Fibroblast of lung (primary cell): Measurements from ENCODE around the gene FLNB. TPM values are rescaled to one million over a fixed set of nuclear protein-coding genes. Genes with fewer than 3 reads are reported as not detected.

Experiments used
- DNase-seq, 2 donors: peaks; one replicate each; pipeline versions ENCODE4 v3.0.0 to v3.0.0-alpha.2; 2010; ENCODE audit warnings: low read depth in 2 of 2
- H2AFZ ChIP-seq: 2 replicates; pipeline ENCODE4 v1.5.1; 2012; ENCODE audit warnings: low read length, control low read depth, inconsistent platforms
- H3K27ac ChIP-seq: 2 replicates; pipeline ENCODE4 v1.5.1; 2011; ENCODE audit warnings: low read length, control low read depth; ENCODE audit not compliant: insufficient read depth
- H3K27me3 ChIP-seq: 2 replicates; pipeline ENCODE4 v1.5.1; 2011; ENCODE audit warnings: mild to moderate bottlenecking, low read length; ENCODE audit not compliant: control insufficient read depth, insufficient read depth
- H3K36me3 ChIP-seq: 2 replicates; pipeline ENCODE4 v1.5.1; 2011; ENCODE audit warnings: low read length; ENCODE audit not compliant: control insufficient read depth, insufficient read depth
- H3K4me1 ChIP-seq: 2 replicates; pipeline ENCODE4 v1.5.1; 2011; ENCODE audit warnings: low read length; ENCODE audit not compliant: control insufficient read depth, insufficient read depth; ENCODE audit errors: extremely low read depth
- H3K4me2 ChIP-seq: 2 replicates; pipeline ENCODE4 v1.5.1; 2011; ENCODE audit warnings: low read length, control low read depth; ENCODE audit not compliant: insufficient read depth; ENCODE audit errors: extremely low read depth
- H3K4me3 ChIP-seq, 4 experiments: fragments of 200-600 bp in 1 of 4; sonication (generic) in 1 of 4; replicated peaks in 1 of 4; 2 replicates each; pipeline ENCODE4 v1.5.1; 2011 to 2016; ENCODE audit warnings: low read length in 4 of 4, low read depth in 3 of 4, mild to moderate bottlenecking in 3 of 4, control low read depth in 2 of 4, inconsistent platforms in 1 of 4, mixed read lengths in 1 of 4; ENCODE audit not compliant: insufficient read depth in 1 of 4; ENCODE audit errors: control extremely low read depth in 1 of 4
- H3K79me2 ChIP-seq: 2 replicates; pipeline ENCODE4 v1.5.1; 2012; ENCODE audit warnings: mild to moderate bottlenecking, low read length, inconsistent platforms; ENCODE audit not compliant: control insufficient read depth, insufficient read depth
- H3K9ac ChIP-seq: 2 replicates; pipeline ENCODE4 v1.5.1; 2011; ENCODE audit warnings: mild to moderate bottlenecking, low read length, control low read depth; ENCODE audit not compliant: insufficient read depth
- H3K9me3 ChIP-seq: 2 replicates; pipeline ENCODE4 v1.5.1; 2012; ENCODE audit warnings: low read depth, low read length; ENCODE audit not compliant: control insufficient read depth, insufficient read depth
- H4K20me1 ChIP-seq: 2 replicates; pipeline ENCODE4 v1.5.1; 2011; ENCODE audit warnings: low read length; ENCODE audit not compliant: control insufficient read depth, insufficient read depth; ENCODE audit errors: extremely low read depth
- EZH2 ChIP-seq: IDR thresholded peaks from 2 replicates; pipeline ENCODE4 v1.5.1; 2012; ENCODE audit warnings: low read length, control low read depth, mild to moderate bottlenecking; ENCODE audit errors: missing control alignments
- polyA plus RNA-seq, 2 donors: library from polyadenylated mRNA; depleted of rRNA in 1 of 2; stranded (reverse) in 1 of 2; unstranded in 1 of 2; fragments of >200 nt; gene quantifications; 2 replicates each; pipeline ENCODE4 v1.2.1, GENCODE V29; 2011 to 2012; ENCODE audit warnings: missing spikeins in 1 of 2
- total RNA-seq: library from RNA; depleted of rRNA; stranded (reverse); fragments of >200 nt; gene quantifications from 2 replicates; pipeline ENCODE4 v1.2.1, GENCODE V29; 2014
- TF ChIP-seq, protein P1 (sequence below), 2 donors: IDR thresholded peaks in 1 of 2; conservative IDR thresholded peaks in 1 of 2; 1 replicate in 1 of 2; 2 replicates in 1 of 2; pipeline ENCODE4 v1.5.1; 2011 to 2012; ENCODE audit warnings: low read length in 2 of 2, control low read depth in 1 of 2, inconsistent platforms in 1 of 2, low read depth in 1 of 2, mild to moderate bottlenecking in 1 of 2

Gene FLNB
- total and polyA plus RNA-seq, 2 donors (not counting 1 experiment from before 2014, with no cell fraction given) = 81.7 to 105 TPM

DNA sequence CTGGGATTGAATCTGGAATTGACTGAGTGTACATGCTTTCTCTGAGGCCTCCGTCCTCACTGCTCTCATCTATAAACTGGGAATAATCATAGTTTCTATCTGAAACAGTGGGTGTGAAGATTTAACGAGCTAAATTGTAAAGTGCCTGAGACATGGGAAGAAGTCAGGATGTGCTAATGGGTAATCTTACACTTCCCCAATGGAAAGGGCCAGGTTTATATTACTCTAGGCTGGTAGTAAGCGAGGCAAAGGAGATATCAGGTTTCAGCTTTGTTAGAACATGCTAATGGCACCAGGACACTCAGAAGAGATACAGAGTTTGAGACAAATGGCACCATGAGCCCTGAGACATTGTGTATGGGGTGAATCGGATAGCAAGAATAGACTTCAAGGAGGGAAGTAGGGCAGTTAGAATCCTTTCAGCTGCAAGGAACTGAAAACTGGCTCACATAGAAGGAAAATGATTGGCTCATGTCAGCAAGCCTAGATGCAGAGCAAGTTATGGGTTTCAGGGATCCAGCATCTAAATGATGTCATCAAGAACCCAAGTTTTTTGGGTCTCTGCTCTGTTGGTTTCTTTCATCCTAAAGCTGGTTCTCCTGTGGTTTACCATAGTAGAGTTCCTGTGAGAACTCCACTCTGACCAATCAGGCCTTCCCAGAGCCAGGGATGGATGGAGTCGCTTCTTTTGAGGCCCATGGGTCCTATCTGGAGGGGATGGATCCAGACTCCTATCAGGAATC, 21.8 kb downstream of the FLNB start:
- Histone ChIP-seq H3K27ac (no peak overlapping the region), H2AFZ (no peak overlapping the region), H3K36me3 (no peaks in the 10 kb centered on the region), H4K20me1 (no peaks in the 10 kb centered on the region), H3K9ac (no peak overlapping the region), H3K79me2 (peaks cover 62% of the 10 kb centered on the region), H3K4me1 (peaks cover 3% of the 10 kb centered on the region), H3K9me3 (no peaks in the 10 kb centered on the region), H3K27me3 (no peaks in the 10 kb centered on the region), H3K4me2 (no peak overlapping the region), H3K4me3 (no peak overlapping the region)
- no peak for DNase-seq
- TF ChIP-seq EZH2 = no peak
- TF ChIP-seq, protein P1, sequence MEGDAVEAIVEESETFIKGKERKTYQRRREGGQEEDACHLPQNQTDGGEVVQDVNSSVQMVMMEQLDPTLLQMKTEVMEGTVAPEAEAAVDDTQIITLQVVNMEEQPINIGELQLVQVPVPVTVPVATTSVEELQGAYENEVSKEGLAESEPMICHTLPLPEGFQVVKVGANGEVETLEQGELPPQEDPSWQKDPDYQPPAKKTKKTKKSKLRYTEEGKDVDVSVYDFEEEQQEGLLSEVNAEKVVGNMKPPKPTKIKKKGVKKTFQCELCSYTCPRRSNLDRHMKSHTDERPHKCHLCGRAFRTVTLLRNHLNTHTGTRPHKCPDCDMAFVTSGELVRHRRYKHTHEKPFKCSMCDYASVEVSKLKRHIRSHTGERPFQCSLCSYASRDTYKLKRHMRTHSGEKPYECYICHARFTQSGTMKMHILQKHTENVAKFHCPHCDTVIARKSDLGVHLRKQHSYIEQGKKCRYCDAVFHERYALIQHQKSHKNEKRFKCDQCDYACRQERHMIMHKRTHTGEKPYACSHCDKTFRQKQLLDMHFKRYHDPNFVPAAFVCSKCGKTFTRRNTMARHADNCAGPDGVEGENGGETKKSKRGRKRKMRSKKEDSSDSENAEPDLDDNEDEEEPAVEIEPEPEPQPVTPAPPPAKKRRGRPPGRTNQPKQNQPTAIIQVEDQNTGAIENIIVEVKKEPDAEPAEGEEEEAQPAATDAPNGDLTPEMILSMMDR (conservative IDR thresholded peaks at IDR 0.05 in 1 of 2, IDR thresholded peaks at IDR 0.05 in 1 of 2; ENCODE audit: low read depth in 1 of 2, low read length in 2 of 2) = no peak

DNA sequence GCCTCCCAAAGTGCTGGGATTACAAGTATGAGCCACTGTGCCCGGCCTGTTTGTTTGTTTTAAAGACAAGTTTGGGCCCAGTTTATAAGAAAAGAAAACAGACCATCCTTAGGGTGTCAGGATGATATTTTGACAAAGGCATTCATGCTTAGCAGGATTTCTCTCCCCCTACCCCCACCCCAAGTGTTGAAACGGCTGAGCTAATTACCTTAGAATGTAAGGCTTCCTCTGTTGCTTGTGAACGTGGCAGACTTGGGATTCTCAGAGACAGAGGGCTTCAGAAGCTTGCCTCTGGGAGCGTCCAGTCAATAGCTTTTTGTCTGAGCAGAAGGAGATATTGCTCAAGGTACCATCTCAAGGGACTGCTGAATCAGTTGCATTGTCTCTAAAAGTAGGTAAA, 24.0 kb downstream of the FLNB start:
- Histone ChIP-seq H3K27ac (no peak overlapping the region), H3K36me3 (no peaks in the 10 kb centered on the region), H3K27me3 (no peaks in the 10 kb centered on the region), H3K9me3 (no peaks in the 10 kb centered on the region), H3K9ac (no peak overlapping the region), H4K20me1 (no peaks in the 10 kb centered on the region), H3K4me3 (no peak overlapping the region), H3K4me2 (no peak overlapping the region), H3K79me2 (peaks cover 61% of the 10 kb centered on the region), H3K4me1 (no peaks in the 10 kb centered on the region), H2AFZ (no peak overlapping the region)
- DNase-seq = peak in 1 of 2 donors; percentile 71
- TF ChIP-seq, protein P1 (conservative IDR thresholded peaks at IDR 0.05 in 1 of 2, IDR thresholded peaks at IDR 0.05 in 1 of 2; ENCODE audit: low read depth in 1 of 2, low read length in 2 of 2) = no peak
- no peak for TF ChIP-seq EZH2

DNA sequence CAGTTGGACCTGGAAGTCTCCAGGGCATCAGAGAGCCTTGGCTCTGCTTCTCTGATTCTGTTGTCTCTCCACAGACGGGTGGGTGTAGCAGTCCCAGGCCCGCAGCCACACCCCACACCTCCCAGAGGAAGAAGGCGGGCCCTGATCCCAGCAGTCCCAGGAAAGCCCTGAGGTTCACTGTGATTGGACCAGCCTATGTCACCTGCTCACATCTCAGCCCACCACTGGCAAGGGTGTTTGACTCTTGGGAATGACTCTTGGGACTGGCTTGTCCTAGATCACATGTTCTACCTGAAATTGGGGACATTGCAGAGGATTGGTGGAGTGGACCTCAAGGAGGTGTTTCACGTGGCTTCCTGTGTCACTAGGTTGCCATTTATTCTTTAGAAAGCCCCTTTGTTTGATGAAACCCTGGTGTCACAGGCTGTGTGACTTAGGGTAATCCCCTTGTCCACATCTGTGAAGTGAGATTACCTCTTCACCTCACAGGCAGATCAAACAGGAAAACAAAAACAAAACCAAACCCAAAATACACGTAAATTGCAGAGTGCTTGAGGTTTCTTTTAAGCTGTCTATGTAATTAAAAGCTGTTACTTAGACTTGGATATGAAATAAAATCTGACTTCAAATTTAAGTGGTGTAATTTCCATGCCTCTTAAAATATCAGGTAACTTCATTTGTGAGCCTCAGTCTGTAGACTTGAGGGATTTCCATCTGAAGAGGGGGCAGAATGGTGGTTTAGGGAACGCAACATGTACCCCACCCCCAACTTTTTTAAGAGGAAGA, 26.7 kb downstream of the FLNB start:
- H3K79me2 ChIP-seq = peaks cover 67% of the 10 kb centered on the region
- H3K4me2 ChIP-seq = no peak overlapping the region
- no peak overlapping the region for H3K27ac ChIP-seq
- DNase-seq = no peak
- H2AFZ ChIP-seq = no peak overlapping the region
- H3K4me3 ChIP-seq = no peak overlapping the region
- H3K36me3 ChIP-seq = no peaks in the 10 kb centered on the region
- no peaks in the 10 kb centered on the region for H3K4me1 ChIP-seq
- H4K20me1 ChIP-seq = no peaks in the 10 kb centered on the region
- TF ChIP-seq, protein P1 (conservative IDR thresholded peaks at IDR 0.05 in 1 of 2, IDR thresholded peaks at IDR 0.05 in 1 of 2; ENCODE audit: low read depth in 1 of 2, low read length in 2 of 2) = no peak
- no peak for TF ChIP-seq EZH2
- H3K9ac ChIP-seq = no peak overlapping the region
- no peaks in the 10 kb centered on the region for H3K9me3 ChIP-seq
- H3K27me3 ChIP-seq = no peaks in the 10 kb centered on the region
